ENCODE data around the gene CHRNG.

GRCh38 chr2:232508251-232508650 lies 31.2 kb upstream of the CHRNG start:
- no peak for TF ChIP-seq CTCF (IDR thresholded peaks at IDR 0.05)
- TF ChIP-seq POLR2A (IDR thresholded peaks at IDR 0.05): no peak

All from uterus (tissue), 2 donors.